ENCODE data around the gene GPC5. TPM values are rescaled to one million over a fixed set of nuclear protein-coding genes. Genes with fewer than 3 reads are reported as not detected.

GPC5 gene
- total and polyA plus RNA-seq, 9 of the 15 experiments (the other 6 are each of a cell fraction or from before 2014, with no cell fraction given), result 0.18 to 0.27 TPM; not detected in 7

DNA sequence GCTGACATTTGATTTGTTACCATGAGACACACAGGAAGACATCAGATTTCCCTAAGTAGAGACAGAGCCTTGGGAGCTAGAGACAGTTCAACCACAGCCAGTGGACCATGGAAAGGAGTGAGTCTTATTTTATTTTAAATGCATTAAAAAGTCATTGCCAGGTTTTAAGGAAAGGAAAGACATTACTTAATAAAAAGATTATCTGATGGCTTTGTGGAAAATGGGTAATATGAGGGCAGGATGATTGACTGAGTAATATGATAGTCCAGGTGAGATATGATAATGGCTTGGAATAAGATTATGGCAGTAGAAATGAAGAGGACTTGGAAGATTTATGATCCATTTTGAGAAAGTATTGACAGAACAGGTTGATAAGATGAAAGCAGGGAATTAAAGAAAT, 580.1 kb downstream of the GPC5 start:
- no peak overlapping the region for H3K9ac ChIP-seq (ENCODE audit: insufficient read depth in 1 of 2, low read depth in 2 of 2, low read length in 2 of 2)
- BruUV-seq (replicated peaks), result no TSS peak
- H3K4me1 ChIP-seq (replicated peaks in 1 of 2; ENCODE audit: control insufficient read depth in 2 of 2, insufficient read depth in 2 of 2, low read length in 2 of 2), result no peaks in the 10 kb centered on the region
- no peak overlapping the region for H3K27ac ChIP-seq (ENCODE audit: extremely low read depth, low read depth, low read length)
- H3K79me2 ChIP-seq (ENCODE audit: control insufficient read depth, insufficient read depth, low read length), result no peaks in the 10 kb centered on the region
- ChIA-PET POLR2A (no interaction called here), CTCF (ENCODE audit: low intra/inter-chr PET ratio) (no interaction called here)
- no peak overlapping the region for H3K4me3 ChIP-seq
- no peaks in the 10 kb centered on the region for H3K9me1 ChIP-seq (ENCODE audit: control insufficient read depth, insufficient read depth, low read length)
- FAIRE-seq (no peak), DNase-seq (ENCODE audit: extremely low read depth in 1 of 4, low spot score in 3 of 4) (no peak), ATAC-seq (no peak)
- H3K27me3 ChIP-seq (ENCODE audit: control insufficient read depth in 2 of 2, insufficient read depth in 2 of 2, low read length in 2 of 2), result no peaks in the 10 kb centered on the region
- no peaks in the 10 kb centered on the region for H4K20me1 ChIP-seq (replicated peaks; ENCODE audit: control insufficient read depth, insufficient read depth, low read length)
- H3K9me3 ChIP-seq (replicated peaks; ENCODE audit: control insufficient read depth, insufficient read depth, low read depth, low read length), result no peaks in the 10 kb centered on the region
- no peak overlapping the region for H3K4me2 ChIP-seq (ENCODE audit: insufficient read depth, low read length)
- in situ Hi-C loops (cut with MboI), result no loop called here
- no peaks in the 10 kb centered on the region for H3K36me3 ChIP-seq (ENCODE audit: control insufficient read depth, insufficient read depth, low read length)
- TF ChIP-seq SMAD1 (IDR thresholded peaks at IDR 0.05; ENCODE audit: low read depth, low read length, partially characterized antibody) (no peak), ZNF3 (CRISPR knock-in tag; IDR thresholded peaks at IDR 0.05) (no peak), LCOR (CRISPR knock-in tag; IDR thresholded peaks at IDR 0.05) (no peak), FOS (IDR thresholded peaks at IDR 0.05; ENCODE audit: extremely low read depth, insufficient read length) (no peak), ZNF184 (CRISPR knock-in tag; IDR thresholded peaks at IDR 0.05) (no peak), ETV1 (tag; conservative IDR thresholded peaks at IDR 0.05; ENCODE audit: low read depth) (no peak)
- TF ChIP-seq, protein P1, sequence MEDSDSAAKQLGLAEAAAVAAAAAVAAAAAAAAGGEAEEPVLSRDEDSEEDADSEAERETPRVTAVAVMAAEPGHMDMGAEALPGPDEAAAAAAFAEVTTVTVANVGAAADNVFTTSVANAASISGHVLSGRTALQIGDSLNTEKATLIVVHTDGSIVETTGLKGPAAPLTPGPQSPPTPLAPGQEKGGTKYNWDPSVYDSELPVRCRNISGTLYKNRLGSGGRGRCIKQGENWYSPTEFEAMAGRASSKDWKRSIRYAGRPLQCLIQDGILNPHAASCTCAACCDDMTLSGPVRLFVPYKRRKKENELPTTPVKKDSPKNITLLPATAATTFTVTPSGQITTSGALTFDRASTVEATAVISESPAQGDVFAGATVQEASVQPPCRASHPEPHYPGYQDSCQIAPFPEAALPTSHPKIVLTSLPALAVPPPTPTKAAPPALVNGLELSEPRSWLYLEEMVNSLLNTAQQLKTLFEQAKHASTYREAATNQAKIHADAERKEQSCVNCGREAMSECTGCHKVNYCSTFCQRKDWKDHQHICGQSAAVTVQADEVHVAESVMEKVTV (CRISPR knock-in tag; IDR thresholded peaks at IDR 0.05), result no peak
- no peak overlapping the region for H2AFZ ChIP-seq (ENCODE audit: low read depth, low read length)
- intact Hi-C loops (cut with micrococcal nuclease), result no loop called here
